HCT116 (cell line): Measurements from ENCODE around the gene PTPN13. TPM values are rescaled to one million over a fixed set of nuclear protein-coding genes. Genes with fewer than 3 reads are reported as not detected.

Experiments
- ATAC-seq: fragments of 200-7000 bp; cut with Tn5 transposase; 2 replicates; pipeline ENCODE4 v1.9.1; 2020; ENCODE audit warnings: mild to moderate bottlenecking, moderate library complexity
- BruUV-seq: library from RNA; stranded (reverse); fragments of 400-500 nt; replicated peaks from 2 replicates; lab custom pipeline; 2021; lab: Mats Ljungman, UMichigan
- CTCF ChIA-PET: fragments of 300-600 bp; sonication (Branson Sonifier 250); formaldehyde crosslinking; loops from one replicate; lab custom pipeline; 2021; ENCODE audit warnings: antibody characterized with exemption; lab: Charles Lee
- POLR2A ChIA-PET: fragments of 300-600, 350-600 bp; sonication (Branson Sonifier 250); formaldehyde crosslinking; loops from one replicate; lab custom pipeline; 2021; ENCODE audit warnings: antibody characterized with exemption; lab: Charles Lee
- RAD21 ChIA-PET, 2 experiments: fragments of 300-600 bp; sonication (Branson Sonifier 250); formaldehyde crosslinking; loops; one replicate each; lab custom pipeline; 2023; ENCODE audit warnings: low total read pairs in 2 of 2; ENCODE audit not compliant: uncharacterized antibody in 2 of 2, unreplicated experiment in 2 of 2, low non-redundant PET in 1 of 2; lab: Charles Lee
- DNase-seq: peaks from one replicate; pipeline ENCODE4 v3.0.0-alpha.2; 2010; ENCODE audit warnings: low read depth, low spot score
- H2AFZ ChIP-seq: fragments of 200-600 bp; shearing (Covaris generic), sonication (generic); 2 replicates; pipeline ENCODE4 v1.6.1; 2017; ENCODE audit warnings: low read depth, mixed run types, mixed read lengths, antibody characterized with exemption, low read length; ENCODE audit not compliant: poor library complexity, severe bottlenecking
- H3K27ac ChIP-seq: 2 replicates; pipeline ENCODE4 v1.5.1; 2012; ENCODE audit warnings: low read depth, low read length
- H3K27me3 ChIP-seq: fragments of 200-600 bp; sonication (generic); 2 replicates; pipeline ENCODE4 v1.6.1; 2016; ENCODE audit warnings: mixed run types, low read length, mixed read lengths; ENCODE audit not compliant: insufficient read depth
- H3K36me3 ChIP-seq, 2 experiments: fragments of 200-500 bp in 1 of 2; fragments of 200-600 bp in 1 of 2; sonication (Bioruptor generic) in 1 of 2; sonication (generic) in 1 of 2; 2 replicates each; pipeline versions ENCODE4 v1.5.1 to v1.6.1; 2014 to 2016; ENCODE audit warnings: low read length in 2 of 2, inconsistent platforms in 1 of 2, mixed read lengths in 1 of 2, mixed run types in 1 of 2; ENCODE audit not compliant: insufficient read depth in 2 of 2, control insufficient read depth in 1 of 2
- H3K4me1 ChIP-seq, 2 experiments: fragments of 200-600 bp in 1 of 2; sonication (generic) in 1 of 2; 2 replicates each; pipeline versions ENCODE4 v1.5.1 to v1.6.1; 2012 to 2017; ENCODE audit warnings: low read length in 2 of 2, inconsistent platforms in 1 of 2, mild to moderate bottlenecking in 1 of 2, mixed read lengths in 1 of 2, mixed run types in 1 of 2, moderate library complexity in 1 of 2; ENCODE audit not compliant: insufficient read depth in 2 of 2, control insufficient read depth in 1 of 2
- H3K4me2 ChIP-seq: fragments of 200-600 bp; sonication (generic); 2 replicates; pipeline ENCODE4 v1.6.1; 2017; ENCODE audit warnings: mixed run types, low read length, mixed read lengths
- H3K4me3 ChIP-seq, 2 experiments: fragments of 200-600 bp in 1 of 2; sonication (generic) in 1 of 2; replicated peaks in 1 of 2; 2 replicates each; pipeline ENCODE4 v1.5.1; 2011 to 2016; ENCODE audit warnings: low read length in 2 of 2, control low read depth in 1 of 2, low read depth in 1 of 2, mild to moderate bottlenecking in 1 of 2, mixed read lengths in 1 of 2, mixed run types in 1 of 2
- H3K79me2 ChIP-seq: fragments of 200-600 bp; sonication (generic); 2 replicates; pipeline ENCODE4 v1.6.1; 2017; ENCODE audit warnings: mild to moderate bottlenecking, mixed run types, low read length, moderate library complexity, mixed read lengths; ENCODE audit not compliant: insufficient read depth
- H3K9ac ChIP-seq: fragments of 200-600 bp; sonication (generic); 2 replicates; pipeline ENCODE4 v1.6.1; 2016; ENCODE audit warnings: low read length, mixed read lengths
- H3K9me2 ChIP-seq: fragments of 200-600 bp; sonication (generic), shearing (Covaris generic); 2 replicates; pipeline ENCODE4 v1.6.1; 2017; ENCODE audit warnings: mixed run types, mild to moderate bottlenecking, moderate library complexity; ENCODE audit not compliant: insufficient read depth
- H3K9me3 ChIP-seq, 2 experiments: fragments of 200-500 bp in 1 of 2; fragments of 200-600 bp in 1 of 2; sonication (Bioruptor generic) in 1 of 2; sonication (generic) in 1 of 2; 2 replicates each; pipeline ENCODE4 v1.6.1; 2014 to 2017; ENCODE audit warnings: low read length in 2 of 2, mixed read lengths in 2 of 2, inconsistent platforms in 1 of 2, low read depth in 1 of 2, mild to moderate bottlenecking in 1 of 2, mixed run types in 1 of 2, moderate library complexity in 1 of 2; ENCODE audit not compliant: control insufficient read depth in 1 of 2, insufficient read depth in 1 of 2
- H4K20me1 ChIP-seq: fragments of 200-600 bp; sonication (generic), shearing (Covaris generic); 2 replicates; pipeline ENCODE4 v1.6.1; 2017; ENCODE audit warnings: mixed run types, mild to moderate bottlenecking, moderate library complexity; ENCODE audit not compliant: insufficient read depth
- ATF3 ChIP-seq: IDR thresholded peaks from 2 replicates; pipeline ENCODE4 v1.6.1; 2012
- CBX3 ChIP-seq: IDR thresholded peaks from 2 replicates; pipeline ENCODE4 v1.6.1; 2012; ENCODE audit warnings: low read depth
- CEBPB ChIP-seq: IDR thresholded peaks from 2 replicates; pipeline ENCODE4 v1.6.1; 2012; ENCODE audit warnings: low read depth
- ELF1 ChIP-seq: IDR thresholded peaks from 2 replicates; pipeline ENCODE4 v1.6.1; 2012; ENCODE audit warnings: low read depth, borderline replicate concordance
- EZH2 ChIP-seq: fragments of 200-600 bp; sonication (generic); IDR thresholded peaks from 2 replicates; pipeline ENCODE4 v1.6.1; 2017; ENCODE audit warnings: antibody characterized with exemption, mixed run types
- FOSL1 ChIP-seq: IDR thresholded peaks from 2 replicates; pipeline ENCODE4 v1.6.1; 2012; ENCODE audit warnings: low read depth
- MAX ChIP-seq: IDR thresholded peaks from 2 replicates; pipeline ENCODE4 v1.6.1; 2012
- POLR2A ChIP-seq: IDR thresholded peaks from 2 replicates; pipeline ENCODE4 v1.7.0; 2011; ENCODE audit warnings: borderline replicate concordance; ENCODE audit not compliant: insufficient read depth, insufficient read length; ENCODE audit errors: extremely low read depth
- POLR2AphosphoS5 ChIP-seq: IDR thresholded peaks from 2 replicates; pipeline ENCODE4 v1.6.1; 2011; ENCODE audit warnings: mild to moderate bottlenecking, low read depth, low read length, moderate library complexity
- REST ChIP-seq: IDR thresholded peaks from 2 replicates; pipeline ENCODE4 v1.6.1; 2012; ENCODE audit warnings: low read depth
- SIN3A ChIP-seq: IDR thresholded peaks from 2 replicates; pipeline ENCODE4 v1.6.1; 2012; ENCODE audit warnings: low read depth
- SP1 ChIP-seq: IDR thresholded peaks from 2 replicates; pipeline ENCODE4 v1.6.1; 2012; ENCODE audit warnings: low read depth
- SRF ChIP-seq: IDR thresholded peaks from 2 replicates; pipeline ENCODE4 v1.6.1; 2012; ENCODE audit warnings: low read depth
- TCF7L2 ChIP-seq: IDR thresholded peaks from 2 replicates; pipeline ENCODE4 v1.7.0; 2011; ENCODE audit warnings: borderline replicate concordance, inconsistent platforms; ENCODE audit not compliant: insufficient read depth, insufficient read length; ENCODE audit errors: extremely low read depth
- YY1 ChIP-seq: IDR thresholded peaks from 2 replicates; pipeline ENCODE4 v1.6.1; 2011; ENCODE audit warnings: low read length, low read depth, moderate library complexity, mild to moderate bottlenecking; ENCODE audit not compliant: insufficient replicate concordance; ENCODE audit errors: extremely low read depth
- ZFX ChIP-seq: fragments of 450-650 bp; IDR thresholded peaks from 2 replicates; pipeline ENCODE4 v1.6.1; 2017
- ZNF274 ChIP-seq: fragments of 200-500 bp; sonication (Bioruptor generic); IDR thresholded peaks from 2 replicates; pipeline ENCODE4 v1.6.1; 2014; ENCODE audit warnings: mild to moderate bottlenecking, low read depth, low read length, inconsistent platforms
- intact Hi-C: fragments of 100-400 bp; cut with micrococcal nuclease; formaldehyde crosslinking; loops from 2 replicates; pipeline ENCODE4 v1.10.0; 2022
- total RNA-seq: library from RNA; stranded (reverse); gene quantifications from one replicate; pipeline ENCODE4 v1.2.1, GENCODE V29; 2021; ENCODE audit not compliant: unreplicated experiment
- TF ChIP-seq, protein P1 (sequence below): IDR thresholded peaks from 2 replicates; pipeline ENCODE4 v1.6.1; 2011; ENCODE audit warnings: mild to moderate bottlenecking, low read length, moderate library complexity; ENCODE audit not compliant: insufficient replicate concordance; ENCODE audit errors: extremely low read depth
- TF ChIP-seq, protein P2 (sequence below), 3 experiments: fragments of 200-600 bp in 1 of 3; sonication (generic) in 1 of 3; IDR thresholded peaks in 2 of 3; conservative IDR thresholded peaks in 1 of 3; 2 replicates each; pipeline ENCODE4 v1.5.1; 2012 to 2017; ENCODE audit warnings: low read depth in 2 of 3, low read length in 2 of 3, antibody characterized with exemption in 1 of 3, borderline replicate concordance in 1 of 3, control low read depth in 1 of 3, mild to moderate bottlenecking in 1 of 3, mixed read lengths in 1 of 3, mixed run types in 1 of 3, moderate library complexity in 1 of 3; ENCODE audit not compliant: insufficient read depth in 1 of 3

The PTPN13 gene
- total RNA-seq, 1 experiment from 2014 or later: 14.6 TPM

GRCh38 chr4:86744570-86744969 lies 150.5 kb downstream of the PTPN13 start:
- ATAC-seq: no peak
- H3K27me3 ChIP-seq: no peaks in the 10 kb centered on the region
- no TSS peak for BruUV-seq

More at GRCh38 chr4:86744570-86744969, 150.5 kb downstream of the PTPN13 start:
- Histone ChIP-seq H3K9ac (no peak overlapping the region), H3K4me1 (no peaks in the 10 kb centered on the region), H3K9me3 (peaks cover 0 to 3% of the 10 kb centered on the region in 2 experiments; a peak in 1 of 4 replicates), H3K27ac (no peak overlapping the region), H3K79me2 (no peaks in the 10 kb centered on the region), H2AFZ (no peak overlapping the region), H3K4me3 (no peak overlapping the region), H3K36me3 (no peaks in the 10 kb centered on the region), H3K4me2 (no peak overlapping the region), H4K20me1 (no peaks in the 10 kb centered on the region), H3K9me2 (no peaks in the 10 kb centered on the region)
- DNase-seq: no peak
- POLR2A ChIA-PET: no interaction called here
- CTCF ChIA-PET: no interaction called here
- RAD21 ChIA-PET: no interaction called here
- TF ChIP-seq SRF (no peak), ZNF274 (no peak), ZFX (no peak), TCF7L2 (no peak), MAX (no peak), CEBPB (no peak), ATF3 (no peak), POLR2A (no peak), REST (no peak), CBX3 (no peak), ELF1 (no peak), SIN3A (no peak), SP1 (no peak), FOSL1 (no peak), EZH2 (no peak), YY1 (no peak), POLR2AphosphoS5 (no peak)
- TF ChIP-seq, protein P1, sequence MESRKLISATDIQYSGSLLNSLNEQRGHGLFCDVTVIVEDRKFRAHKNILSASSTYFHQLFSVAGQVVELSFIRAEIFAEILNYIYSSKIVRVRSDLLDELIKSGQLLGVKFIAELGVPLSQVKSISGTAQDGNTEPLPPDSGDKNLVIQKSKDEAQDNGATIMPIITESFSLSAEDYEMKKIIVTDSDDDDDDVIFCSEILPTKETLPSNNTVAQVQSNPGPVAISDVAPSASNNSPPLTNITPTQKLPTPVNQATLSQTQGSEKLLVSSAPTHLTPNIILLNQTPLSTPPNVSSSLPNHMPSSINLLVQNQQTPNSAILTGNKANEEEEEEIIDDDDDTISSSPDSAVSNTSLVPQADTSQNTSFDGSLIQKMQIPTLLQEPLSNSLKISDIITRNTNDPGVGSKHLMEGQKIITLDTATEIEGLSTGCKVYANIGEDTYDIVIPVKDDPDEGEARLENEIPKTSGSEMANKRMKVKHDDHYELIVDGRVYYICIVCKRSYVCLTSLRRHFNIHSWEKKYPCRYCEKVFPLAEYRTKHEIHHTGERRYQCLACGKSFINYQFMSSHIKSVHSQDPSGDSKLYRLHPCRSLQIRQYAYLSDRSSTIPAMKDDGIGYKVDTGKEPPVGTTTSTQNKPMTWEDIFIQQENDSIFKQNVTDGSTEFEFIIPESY: no peak
- TF ChIP-seq, protein P2, sequence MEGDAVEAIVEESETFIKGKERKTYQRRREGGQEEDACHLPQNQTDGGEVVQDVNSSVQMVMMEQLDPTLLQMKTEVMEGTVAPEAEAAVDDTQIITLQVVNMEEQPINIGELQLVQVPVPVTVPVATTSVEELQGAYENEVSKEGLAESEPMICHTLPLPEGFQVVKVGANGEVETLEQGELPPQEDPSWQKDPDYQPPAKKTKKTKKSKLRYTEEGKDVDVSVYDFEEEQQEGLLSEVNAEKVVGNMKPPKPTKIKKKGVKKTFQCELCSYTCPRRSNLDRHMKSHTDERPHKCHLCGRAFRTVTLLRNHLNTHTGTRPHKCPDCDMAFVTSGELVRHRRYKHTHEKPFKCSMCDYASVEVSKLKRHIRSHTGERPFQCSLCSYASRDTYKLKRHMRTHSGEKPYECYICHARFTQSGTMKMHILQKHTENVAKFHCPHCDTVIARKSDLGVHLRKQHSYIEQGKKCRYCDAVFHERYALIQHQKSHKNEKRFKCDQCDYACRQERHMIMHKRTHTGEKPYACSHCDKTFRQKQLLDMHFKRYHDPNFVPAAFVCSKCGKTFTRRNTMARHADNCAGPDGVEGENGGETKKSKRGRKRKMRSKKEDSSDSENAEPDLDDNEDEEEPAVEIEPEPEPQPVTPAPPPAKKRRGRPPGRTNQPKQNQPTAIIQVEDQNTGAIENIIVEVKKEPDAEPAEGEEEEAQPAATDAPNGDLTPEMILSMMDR (IDR thresholded peaks at IDR 0.05 in 2 of 3, conservative IDR thresholded peaks at IDR 0.05 in 1 of 3; ENCODE audit: borderline replicate concordance in 1 of 3, insufficient read depth in 1 of 3, low read depth in 2 of 3, low read length in 2 of 3): no peak
- intact Hi-C loops: no loop called here
